ENCODE data around the gene PRICKLE2. TPM values are rescaled to one million over a fixed set of nuclear protein-coding genes. Genes with fewer than 3 reads are reported as not detected.

Gene PRICKLE2
- total and polyA plus RNA-seq, 2 donors (not counting 3 experiments of a cell fraction or from before 2014, with no cell fraction given) = 3.0 to 7.1 TPM

DNA sequence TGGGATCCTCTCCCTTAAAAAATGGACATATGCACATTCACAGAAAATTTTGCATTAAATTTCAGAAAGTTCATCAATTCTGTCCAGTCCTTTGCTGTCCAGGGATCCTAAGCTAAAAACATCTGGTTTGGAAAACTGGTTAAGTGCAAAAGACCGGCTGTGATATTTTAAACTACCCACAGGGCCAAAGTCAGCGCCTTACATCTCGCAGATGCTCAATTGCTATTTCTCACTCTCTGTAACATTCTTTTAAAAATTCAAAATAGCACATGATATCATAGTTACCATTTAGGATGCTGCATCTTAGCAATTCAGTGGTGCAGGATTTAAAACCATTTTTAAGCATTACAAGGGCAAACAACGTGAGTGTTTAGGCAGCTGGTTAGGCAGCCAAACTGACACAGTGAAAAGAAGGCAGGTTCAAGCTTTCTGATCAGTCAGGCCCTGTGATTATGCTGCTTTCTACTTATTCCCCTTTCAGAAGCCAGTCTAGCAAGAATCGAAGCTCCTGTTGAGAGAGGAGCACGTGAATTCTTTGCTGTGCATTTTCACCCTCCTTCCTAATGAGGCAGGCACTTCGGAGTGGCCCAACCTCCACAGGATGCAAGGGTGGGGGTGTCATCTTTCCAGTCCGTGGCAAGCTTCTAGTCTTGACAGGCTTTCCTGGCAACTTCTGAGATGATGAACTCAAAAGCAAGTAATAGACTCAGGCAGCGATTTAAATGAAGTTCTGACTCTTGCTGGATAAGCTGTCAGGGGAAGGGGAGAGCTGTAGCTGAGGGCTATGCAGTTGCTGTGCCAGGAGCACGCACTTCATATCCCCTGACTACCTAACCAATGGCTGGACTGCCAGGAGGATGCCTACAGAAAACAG is 8.8 kb downstream of the PRICKLE2 start:
- H3K79me2 ChIP-seq (ENCODE audit: control insufficient read depth, insufficient read depth, low read length) = no peaks in the 10 kb centered on the region
- TF ChIP-seq, protein P1, sequence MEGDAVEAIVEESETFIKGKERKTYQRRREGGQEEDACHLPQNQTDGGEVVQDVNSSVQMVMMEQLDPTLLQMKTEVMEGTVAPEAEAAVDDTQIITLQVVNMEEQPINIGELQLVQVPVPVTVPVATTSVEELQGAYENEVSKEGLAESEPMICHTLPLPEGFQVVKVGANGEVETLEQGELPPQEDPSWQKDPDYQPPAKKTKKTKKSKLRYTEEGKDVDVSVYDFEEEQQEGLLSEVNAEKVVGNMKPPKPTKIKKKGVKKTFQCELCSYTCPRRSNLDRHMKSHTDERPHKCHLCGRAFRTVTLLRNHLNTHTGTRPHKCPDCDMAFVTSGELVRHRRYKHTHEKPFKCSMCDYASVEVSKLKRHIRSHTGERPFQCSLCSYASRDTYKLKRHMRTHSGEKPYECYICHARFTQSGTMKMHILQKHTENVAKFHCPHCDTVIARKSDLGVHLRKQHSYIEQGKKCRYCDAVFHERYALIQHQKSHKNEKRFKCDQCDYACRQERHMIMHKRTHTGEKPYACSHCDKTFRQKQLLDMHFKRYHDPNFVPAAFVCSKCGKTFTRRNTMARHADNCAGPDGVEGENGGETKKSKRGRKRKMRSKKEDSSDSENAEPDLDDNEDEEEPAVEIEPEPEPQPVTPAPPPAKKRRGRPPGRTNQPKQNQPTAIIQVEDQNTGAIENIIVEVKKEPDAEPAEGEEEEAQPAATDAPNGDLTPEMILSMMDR (IDR thresholded peaks at IDR 0.05; ENCODE audit: extremely low read depth in 1 of 2, insufficient read depth in 1 of 2, low read depth in 1 of 2, low read length in 2 of 2) = no peak
- TF ChIP-seq JUN (IDR thresholded peaks at IDR 0.05; ENCODE audit: borderline replicate concordance, insufficient read depth, insufficient read length, low read depth) (no peak), EZH2 (IDR thresholded peaks at IDR 0.05; ENCODE audit: borderline replicate concordance, low read depth, low read length, severe bottlenecking) (no peak), POLR2AphosphoS5 (IDR thresholded peaks at IDR 0.05; ENCODE audit: insufficient read depth, low read depth, low read length) (no peak), POLR2A (IDR thresholded peaks at IDR 0.05; ENCODE audit: low read depth, low read length) (no peak), GATA2 (IDR thresholded peaks at IDR 0.05; ENCODE audit: insufficient read depth, insufficient read length, low read depth, low read length) (no peak), MYC (IDR thresholded peaks at IDR 0.05; ENCODE audit: low read depth, low read length) (no peak), FOS (IDR thresholded peaks at IDR 0.05; ENCODE audit: borderline replicate concordance, insufficient read depth, low read length) (no peak)
- TF ChIP-seq, protein P2, sequence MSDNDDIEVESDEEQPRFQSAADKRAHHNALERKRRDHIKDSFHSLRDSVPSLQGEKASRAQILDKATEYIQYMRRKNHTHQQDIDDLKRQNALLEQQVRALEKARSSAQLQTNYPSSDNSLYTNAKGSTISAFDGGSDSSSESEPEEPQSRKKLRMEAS (IDR thresholded peaks at IDR 0.05; ENCODE audit: insufficient read depth, insufficient read length) = no peak
- no peak overlapping the region for H3K4me3 ChIP-seq (replicated peaks in 1 of 3; ENCODE audit: insufficient read depth in 1 of 3, low read depth in 1 of 3, low read length in 3 of 3)
- ChIA-PET CTCF (interaction anchor here (1.3 to 4.2 kb wide), 2 partner anchors 9 to 36 kb away, joined by 3 to 27 read pairs; partner anchors contain the start of gene PRICKLE2), POLR2A (no interaction called here)
- no peak overlapping the region for H3K9ac ChIP-seq (replicated peaks; ENCODE audit: extremely low read depth, insufficient read depth, low read length)
- H3K4me2 ChIP-seq (ENCODE audit: insufficient read depth, low read length) = no peak overlapping the region
- FAIRE-seq (no peak), DNase-seq (ENCODE audit: low read depth, low spot score) (peak; percentile 62)
- H4K20me1 ChIP-seq (replicated peaks; ENCODE audit: control insufficient read depth, extremely low read depth, insufficient read depth, low read length) = no peaks in the 10 kb centered on the region
- dilution Hi-C loops (cut with MboI; ENCODE audit: extremely low pct_ligation_motif_present, low sequenced_read_pairs) (no loop called here), intact Hi-C loops (cut with micrococcal nuclease) (no loop called here)
- no peaks in the 10 kb centered on the region for H3K27me3 ChIP-seq (ENCODE audit: control insufficient read depth in 2 of 2, insufficient read depth in 2 of 2, low read length in 2 of 2)
- H3K27ac ChIP-seq (ENCODE audit: insufficient read depth, low read depth, low read length) = no peak overlapping the region
- BruUV-seq (replicated peaks) = no TSS peak
- H3K4me1 ChIP-seq (ENCODE audit: control insufficient read depth, extremely low read depth, insufficient read depth, low read length) = peaks cover 32% of the 10 kb centered on the region
- no peaks in the 10 kb centered on the region for H3K36me3 ChIP-seq (ENCODE audit: control insufficient read depth in 2 of 2, extremely low read depth in 1 of 2, insufficient read depth in 2 of 2, low read length in 2 of 2)
- H3K9me1 ChIP-seq (replicated peaks; ENCODE audit: control insufficient read depth, extremely low read depth, insufficient read depth, low read length) = no peaks in the 10 kb centered on the region
- H3K9me3 ChIP-seq (replicated peaks; ENCODE audit: control insufficient read depth, insufficient read depth, low read length) = no peaks in the 10 kb centered on the region
- no peak overlapping the region for H2AFZ ChIP-seq (ENCODE audit: low read depth, low read length)
